Breast epithelium (tissue), 4 donors: ENCODE results near the gene WDR18. TPM values are rescaled to one million over a fixed set of nuclear protein-coding genes. Genes with fewer than 3 reads are reported as not detected.

Experiments used
- DNase-seq, 2 donors: peaks; one replicate each; pipeline ENCODE4 v3.0.0-alpha.2; 2019; ENCODE audit warnings: low spot score in 2 of 2
- H3K27ac ChIP-seq, 2 donors: fragments of 200-600 bp; sonication (generic) in 1 of 2; one replicate each; pipeline ENCODE4 v1.5.1; 2016 to 2019; ENCODE audit warnings: mild to moderate bottlenecking in 1 of 2
- H3K27me3 ChIP-seq, 2 donors: fragments of 200-600 bp; sonication (generic) in 1 of 2; one replicate each; pipeline versions ENCODE4 v1.5.1 to v1.6.0; 2017 to 2019; ENCODE audit warnings: control low read depth in 1 of 2, mild to moderate bottlenecking in 1 of 2
- H3K36me3 ChIP-seq: fragments of 200-600 bp; one replicate; pipeline ENCODE4 v1.5.1; 2019
- H3K4me1 ChIP-seq, 2 donors: fragments of 200-600 bp; sonication (generic); one replicate each; pipeline ENCODE4 v1.5.1; 2016 to 2019; ENCODE audit warnings: control low read depth in 1 of 2
- H3K4me3 ChIP-seq, 3 donors: fragments of 200-600 bp; sonication (generic); 1 replicate in 2 of 3; 2 replicates in 1 of 3; pipeline ENCODE4 v1.5.1; 2016 to 2019; ENCODE audit warnings: mild to moderate bottlenecking in 3 of 3, moderate library complexity in 2 of 3
- H3K9me3 ChIP-seq, 2 donors: fragments of 200-600 bp; sonication (generic) in 1 of 2; one replicate each; pipeline ENCODE4 v1.5.1; 2016 to 2019; ENCODE audit warnings: control low read depth in 1 of 2
- POLR2A ChIP-seq: fragments of 450-650 bp; IDR thresholded peaks from one replicate; pipeline ENCODE4 v1.6.1; 2016; ENCODE audit warnings: antibody characterized with exemption, mild to moderate bottlenecking, moderate library complexity
- POLR2AphosphoS5 ChIP-seq, 3 donors: sonication (generic); formaldehyde crosslinking; IDR thresholded peaks; one replicate each; pipeline ENCODE4 v1.6.1; 2017; ENCODE audit warnings: antibody characterized with exemption in 3 of 3
- intact Hi-C: fragments of 100-400 bp; cut with DNase I; formaldehyde crosslinking; loops from one replicate; pipeline ENCODE4 v1.15.1; 2023; ENCODE audit warnings: low total_unique reads
- total RNA-seq, 3 donors: library from RNA; depleted of rRNA; stranded (reverse); fragments of >200 nt; gene quantifications; one replicate each; pipeline ENCODE4 v1.1.0, GENCODE V29; 2016
- TF ChIP-seq, protein P1 (sequence below), 3 donors: fragments of 450-650 bp; IDR thresholded peaks; one replicate each; pipeline ENCODE4 v1.5.1; 2016 to 2017; ENCODE audit warnings: antibody characterized with exemption in 3 of 3, mild to moderate bottlenecking in 3 of 3, moderate library complexity in 3 of 3

Gene WDR18
- total RNA-seq, 3 donors from 2014 or later: 19.2 to 69.2 (median 49.8) TPM

DNA sequence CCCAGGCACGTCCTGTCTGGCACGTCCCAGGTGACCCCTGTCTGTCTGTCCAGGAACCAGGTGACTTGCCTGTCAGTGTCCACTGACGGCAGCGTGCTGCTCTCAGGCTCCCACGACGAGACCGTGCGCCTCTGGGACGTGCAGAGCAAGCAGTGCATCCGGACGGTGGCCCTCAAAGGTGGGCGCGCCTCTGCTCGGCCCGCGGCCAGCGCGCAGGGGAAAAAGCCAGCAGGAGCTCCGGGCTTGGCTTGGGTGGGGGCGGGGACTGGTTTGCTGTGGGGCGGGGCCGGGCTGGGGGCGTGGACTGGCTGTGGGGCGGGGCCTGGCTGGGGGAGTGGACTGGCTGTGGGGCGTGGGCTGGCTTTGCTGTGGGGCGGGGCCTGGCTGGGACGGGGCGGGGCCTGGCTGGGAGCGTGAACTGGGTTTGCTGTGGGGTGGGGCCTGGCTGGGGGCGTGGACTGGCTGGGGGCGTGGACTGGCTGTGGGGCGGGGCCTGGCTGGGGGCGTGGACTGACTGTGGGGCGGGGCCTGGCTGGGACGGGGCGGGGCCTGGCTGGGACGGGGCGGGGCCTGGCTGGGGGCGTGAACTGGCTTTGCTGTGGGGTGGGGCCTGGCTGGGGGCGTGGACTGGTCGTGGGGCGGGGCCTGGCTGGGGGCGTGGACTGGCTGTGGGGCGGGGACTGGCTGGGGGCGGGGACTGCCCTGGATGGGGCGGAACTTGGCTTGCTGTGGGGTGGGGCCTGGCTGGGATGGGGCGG lies 7.2 kb downstream of the WDR18 start:
- Histone ChIP-seq H3K4me3 (no peak overlapping the region), H3K36me3 (no peaks in the 10 kb centered on the region)
- intact Hi-C loops: loop anchor here (10.0 kb wide), 1 partner anchor 217 kb away; no protein-coding TSS in a partner anchor

DNA sequence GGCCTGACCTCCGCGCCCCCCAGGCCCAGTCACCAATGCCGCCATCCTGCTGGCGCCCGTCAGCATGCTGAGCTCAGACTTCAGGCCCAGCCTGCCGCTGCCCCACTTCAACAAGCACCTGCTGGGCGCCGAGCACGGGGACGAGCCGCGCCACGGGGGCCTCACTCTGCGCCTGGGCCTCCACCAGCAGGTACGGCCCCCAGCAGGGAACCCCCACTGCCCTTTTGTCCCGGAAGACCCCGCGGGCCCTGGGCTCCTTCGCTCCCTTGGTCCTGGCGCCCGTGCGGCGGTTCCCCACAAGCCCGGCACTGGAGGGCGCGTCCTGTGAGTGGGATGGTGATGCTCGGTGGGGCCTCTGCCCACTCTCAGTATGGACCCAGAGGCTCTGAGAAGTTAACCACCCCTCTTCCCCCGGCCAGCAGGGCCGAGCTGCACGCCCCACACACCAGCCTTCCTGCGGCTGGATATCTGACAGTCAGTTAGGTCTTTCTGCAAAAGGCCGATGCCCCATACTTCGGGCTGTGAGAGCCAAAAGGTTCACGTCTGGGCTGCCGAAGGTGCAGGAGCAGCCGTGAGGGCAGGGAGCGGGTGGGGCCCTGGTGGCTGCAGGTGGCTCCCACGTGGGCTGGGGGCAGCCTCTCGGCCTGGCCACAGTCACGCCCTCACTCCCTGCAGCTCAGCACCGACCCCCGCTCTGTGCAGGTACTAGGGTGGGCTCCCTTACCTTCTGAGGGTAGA lies 8.0 kb downstream of the WDR18 start:
- intact Hi-C loops: loop anchor here (10.0 kb wide), 1 partner anchor 217 kb away; no protein-coding TSS in a partner anchor
- no peak for TF ChIP-seq POLR2A
- TF ChIP-seq, protein P1, sequence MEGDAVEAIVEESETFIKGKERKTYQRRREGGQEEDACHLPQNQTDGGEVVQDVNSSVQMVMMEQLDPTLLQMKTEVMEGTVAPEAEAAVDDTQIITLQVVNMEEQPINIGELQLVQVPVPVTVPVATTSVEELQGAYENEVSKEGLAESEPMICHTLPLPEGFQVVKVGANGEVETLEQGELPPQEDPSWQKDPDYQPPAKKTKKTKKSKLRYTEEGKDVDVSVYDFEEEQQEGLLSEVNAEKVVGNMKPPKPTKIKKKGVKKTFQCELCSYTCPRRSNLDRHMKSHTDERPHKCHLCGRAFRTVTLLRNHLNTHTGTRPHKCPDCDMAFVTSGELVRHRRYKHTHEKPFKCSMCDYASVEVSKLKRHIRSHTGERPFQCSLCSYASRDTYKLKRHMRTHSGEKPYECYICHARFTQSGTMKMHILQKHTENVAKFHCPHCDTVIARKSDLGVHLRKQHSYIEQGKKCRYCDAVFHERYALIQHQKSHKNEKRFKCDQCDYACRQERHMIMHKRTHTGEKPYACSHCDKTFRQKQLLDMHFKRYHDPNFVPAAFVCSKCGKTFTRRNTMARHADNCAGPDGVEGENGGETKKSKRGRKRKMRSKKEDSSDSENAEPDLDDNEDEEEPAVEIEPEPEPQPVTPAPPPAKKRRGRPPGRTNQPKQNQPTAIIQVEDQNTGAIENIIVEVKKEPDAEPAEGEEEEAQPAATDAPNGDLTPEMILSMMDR (IDR thresholded peaks at IDR 0.05): no peak
- TF ChIP-seq POLR2AphosphoS5 (IDR thresholded peaks at IDR 0.05): no peak
- DNase-seq: no peak
- H3K4me3 ChIP-seq: no peak overlapping the region
- no peaks in the 10 kb centered on the region for H3K36me3 ChIP-seq
- H3K27ac ChIP-seq: no peak overlapping the region
- peaks cover 2 to 17% of the 10 kb centered on the region in 2 donors for H3K27me3 ChIP-seq
- no peaks in the 10 kb centered on the region for H3K9me3 ChIP-seq
- H3K4me1 ChIP-seq: no peaks in the 10 kb centered on the region

More for the DNA sequence above, 7.2 kb downstream of the WDR18 start:
- no peak for TF ChIP-seq POLR2A
- no peak for TF ChIP-seq POLR2AphosphoS5 (IDR thresholded peaks at IDR 0.05)
- TF ChIP-seq, protein P1 (IDR thresholded peaks at IDR 0.05): no peak
- Histone ChIP-seq H3K9me3 (no peaks in the 10 kb centered on the region), H3K4me1 (no peaks in the 10 kb centered on the region), H3K27me3 (peaks cover 2 to 9% of the 10 kb centered on the region in 2 donors), H3K27ac (no peak overlapping the region)
- no peak for DNase-seq

DNA sequence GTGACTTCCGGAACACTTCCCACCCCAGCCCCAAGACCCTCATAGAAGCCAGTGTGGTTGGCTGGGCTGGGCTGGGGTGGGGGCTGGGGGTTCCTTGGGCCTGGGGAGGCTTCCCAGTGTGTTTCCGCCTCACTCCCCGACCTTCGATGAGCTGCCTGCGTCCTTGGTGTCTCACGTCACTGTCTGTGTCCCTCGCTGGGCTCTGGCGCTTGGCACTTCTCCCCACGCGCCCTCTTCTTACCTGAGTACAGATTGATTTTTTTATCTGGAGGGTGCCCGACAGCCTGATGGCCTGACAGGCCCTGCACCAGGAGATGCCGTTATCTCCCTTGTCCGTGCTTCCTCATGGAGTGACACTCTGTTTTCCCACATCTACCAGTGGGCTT lies 8.5 kb downstream of the WDR18 start:
- Histone ChIP-seq H3K27ac (no peak overlapping the region), H3K36me3 (no peaks in the 10 kb centered on the region), H3K27me3 (peaks cover 2 to 23% of the 10 kb centered on the region in 2 donors), H3K4me1 (no peaks in the 10 kb centered on the region), H3K9me3 (no peaks in the 10 kb centered on the region), H3K4me3 (no peak overlapping the region)
- intact Hi-C loops: loop anchor here (10.0 kb wide), 1 partner anchor 218 kb away; no protein-coding TSS in a partner anchor
- DNase-seq: no peak
- no peak for TF ChIP-seq POLR2A
- TF ChIP-seq POLR2AphosphoS5 (IDR thresholded peaks at IDR 0.05): no peak
- TF ChIP-seq, protein P1 (IDR thresholded peaks at IDR 0.05): no peak

GRCh38 chr19:993361-993830 lies 9.3 kb downstream of the WDR18 start:
- no peak overlapping the region for H3K4me3 ChIP-seq
- H3K36me3 ChIP-seq: no peaks in the 10 kb centered on the region
- peaks cover 2 to 30% of the 10 kb centered on the region in 2 donors for H3K27me3 ChIP-seq
- H3K9me3 ChIP-seq: no peaks in the 10 kb centered on the region
- TF ChIP-seq POLR2AphosphoS5 (IDR thresholded peaks at IDR 0.05) (no peak), POLR2A (no peak)
- TF ChIP-seq, protein P1 (IDR thresholded peaks at IDR 0.05): no peak
- no peak for DNase-seq
- H3K27ac ChIP-seq: no peak overlapping the region
- no peaks in the 10 kb centered on the region for H3K4me1 ChIP-seq
- intact Hi-C loops: loop anchor here (10.0 kb wide), 1 partner anchor 219 kb away; no protein-coding TSS in a partner anchor
